GM21528 (cell line): ENCODE data around the gene DOCK4.

Source experiments
- ATAC-seq: cut with Tn5 transposase; IDR thresholded peaks from one replicate; pipeline ENCODE4 v1.9.1; 2021; ENCODE audit warnings: mild to moderate bottlenecking, moderate library complexity; ENCODE audit not compliant: unreplicated experiment, low FRiP score

Gene DOCK4

DNA sequence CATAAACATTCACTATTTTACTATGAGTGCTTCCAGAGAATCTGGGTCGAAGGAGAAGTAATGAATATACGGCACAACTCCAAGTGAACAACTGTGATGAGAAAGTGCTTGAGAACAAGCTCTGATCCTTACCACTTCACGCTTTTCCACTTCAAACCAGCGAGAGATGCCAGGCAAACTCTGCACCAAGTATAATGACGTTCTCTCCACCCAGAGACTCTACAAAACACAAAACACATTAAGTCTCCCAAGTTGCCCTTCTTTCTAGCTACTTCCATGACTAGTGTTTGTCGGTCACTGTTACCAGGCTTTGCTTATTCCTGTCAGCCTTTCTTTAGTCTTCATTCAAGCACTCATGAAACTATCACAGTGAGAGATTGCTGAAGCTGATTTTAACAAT lies 450.8 kb downstream of the DOCK4 start:
- no peak for ATAC-seq

DNA sequence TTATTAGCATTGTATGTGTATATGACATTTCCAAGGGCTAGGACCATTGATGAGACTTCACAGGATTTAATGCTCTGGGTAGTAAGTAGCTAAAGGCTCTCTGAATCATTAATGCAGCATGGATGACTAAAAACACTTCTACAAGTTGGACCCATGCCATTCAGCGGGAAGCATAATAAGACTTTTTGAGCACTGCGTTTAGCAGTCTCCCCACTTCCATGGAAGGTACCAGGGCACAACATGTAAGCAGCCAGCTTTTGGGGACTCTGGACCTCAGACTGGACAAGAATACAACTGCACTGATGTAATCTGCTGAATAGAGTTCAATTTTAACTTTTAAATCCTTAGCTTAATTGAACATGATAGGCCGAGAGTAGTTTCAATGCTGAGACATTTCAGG lies 452.2 kb downstream of the DOCK4 start:
- no peak for ATAC-seq

DNA sequence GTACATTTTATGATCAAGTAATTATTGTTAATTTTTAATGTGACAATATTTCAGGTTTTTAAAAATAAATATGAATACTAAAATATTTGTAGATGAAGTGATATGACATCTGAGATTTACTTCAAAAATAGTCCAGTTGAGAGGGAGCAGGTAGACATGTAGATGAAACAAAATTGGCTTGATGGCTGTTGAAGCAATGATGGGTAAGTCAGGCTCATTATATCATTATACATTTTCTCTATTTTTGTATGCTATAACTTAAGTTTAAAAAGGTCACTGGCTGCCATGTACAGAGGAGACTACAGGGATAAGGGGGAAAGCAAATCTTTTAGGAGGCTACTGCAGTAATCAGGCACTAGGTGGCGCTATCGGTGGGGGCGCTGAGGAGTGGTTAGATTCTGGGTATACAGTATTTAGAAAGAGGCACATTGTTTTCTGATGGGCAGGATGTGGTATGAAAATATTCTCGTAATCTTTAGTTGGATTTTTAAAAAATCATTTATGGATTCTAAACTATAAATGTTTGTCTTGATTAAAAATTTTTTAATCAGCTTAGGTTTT lies 454.1 kb downstream of the DOCK4 start:
- ATAC-seq = peak; percentile 95

DNA sequence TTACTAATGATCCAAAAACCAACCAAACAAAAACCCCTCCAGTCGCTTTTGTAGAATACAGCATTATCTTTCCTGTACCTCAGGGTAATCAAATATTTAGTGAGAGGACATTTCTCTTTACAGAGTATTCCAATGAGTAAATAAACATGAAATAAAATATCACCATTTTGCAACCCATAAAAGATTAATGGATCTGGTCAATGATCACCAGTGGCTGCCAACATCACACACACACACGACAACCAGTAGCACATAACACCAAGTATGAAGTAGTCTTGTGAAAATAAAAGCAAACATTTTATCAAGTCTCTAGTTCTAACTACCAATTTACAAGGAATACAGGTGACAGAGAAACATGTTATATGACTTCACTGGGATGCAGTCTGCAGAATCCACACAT lies 455.3 kb downstream of the DOCK4 start:
- ATAC-seq = no peak

DNA sequence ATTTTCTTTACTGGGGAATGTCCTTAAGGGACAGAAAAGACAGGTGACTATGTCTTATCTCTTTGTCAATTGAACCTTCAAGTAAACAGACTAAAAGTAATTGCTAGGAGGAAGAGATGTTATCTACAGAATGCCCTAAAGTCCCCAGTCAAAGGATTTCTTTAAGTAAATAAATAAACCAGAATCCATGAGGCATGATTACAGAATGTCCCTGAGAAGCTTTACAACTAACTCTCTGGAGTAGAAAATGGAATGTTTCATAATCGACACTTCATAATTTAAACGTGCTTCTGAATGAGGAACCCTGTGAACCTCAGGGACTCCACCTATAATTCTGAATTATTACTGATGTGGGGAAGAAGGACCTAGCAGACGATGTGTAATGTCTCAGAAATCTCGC lies 456.0 kb downstream of the DOCK4 start:
- ATAC-seq = no peak

DNA sequence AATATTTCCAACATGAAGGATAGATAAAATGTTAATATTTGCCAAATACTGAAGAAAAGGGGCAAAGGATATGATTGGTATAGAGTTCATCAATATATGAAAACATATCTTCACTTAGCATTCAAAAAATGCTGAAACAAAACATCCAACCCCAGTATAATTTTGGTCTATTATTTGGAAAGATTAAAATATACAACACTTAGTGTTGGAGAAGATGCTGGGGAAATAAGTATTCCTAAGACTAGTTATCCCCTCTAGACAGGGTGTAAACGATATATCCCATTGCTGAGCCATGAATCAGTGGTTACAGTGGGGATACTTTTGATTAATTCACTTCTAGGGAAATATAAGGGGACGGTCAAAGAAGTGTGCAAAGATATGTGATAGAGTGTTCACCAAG lies 456.6 kb downstream of the DOCK4 start:
- ATAC-seq = no peak

DNA sequence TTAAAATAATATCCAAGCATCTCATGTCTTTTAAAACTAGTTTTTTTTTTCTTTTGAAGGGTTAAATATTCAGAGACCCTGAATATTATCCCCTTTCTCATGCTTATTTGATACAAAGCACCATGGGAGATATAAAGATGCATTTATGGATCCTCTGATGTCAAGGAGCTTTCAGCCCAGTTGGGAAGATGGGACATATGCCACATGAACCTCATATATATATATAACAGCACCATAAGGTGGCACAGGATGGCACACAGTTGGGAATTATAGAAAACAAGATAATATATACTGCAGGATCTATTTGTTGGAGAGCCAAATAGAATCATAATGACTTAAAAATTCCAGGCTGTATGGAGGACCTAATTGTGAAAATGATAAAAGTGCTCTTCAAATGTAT lies 458.5 kb downstream of the DOCK4 start:
- no peak for ATAC-seq

DNA sequence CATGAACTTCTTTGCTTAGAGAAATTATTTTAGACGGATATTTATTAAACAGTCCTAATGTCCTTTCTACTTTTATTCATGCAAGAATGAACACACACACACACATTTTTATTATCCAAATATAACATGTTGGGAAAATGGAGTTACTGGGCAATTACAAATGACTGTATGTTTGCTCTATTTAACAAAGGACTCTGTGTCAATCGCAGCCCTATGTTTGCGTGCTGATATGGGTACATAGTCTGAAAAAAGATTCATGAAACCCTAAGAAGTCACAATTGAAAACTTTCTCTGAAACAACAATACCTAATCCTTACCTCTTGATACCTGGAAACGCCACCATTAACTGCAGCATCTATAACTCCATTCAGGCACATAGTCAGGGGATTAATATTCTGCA lies 459.2 kb downstream of the DOCK4 start:
- no peak for ATAC-seq

DNA sequence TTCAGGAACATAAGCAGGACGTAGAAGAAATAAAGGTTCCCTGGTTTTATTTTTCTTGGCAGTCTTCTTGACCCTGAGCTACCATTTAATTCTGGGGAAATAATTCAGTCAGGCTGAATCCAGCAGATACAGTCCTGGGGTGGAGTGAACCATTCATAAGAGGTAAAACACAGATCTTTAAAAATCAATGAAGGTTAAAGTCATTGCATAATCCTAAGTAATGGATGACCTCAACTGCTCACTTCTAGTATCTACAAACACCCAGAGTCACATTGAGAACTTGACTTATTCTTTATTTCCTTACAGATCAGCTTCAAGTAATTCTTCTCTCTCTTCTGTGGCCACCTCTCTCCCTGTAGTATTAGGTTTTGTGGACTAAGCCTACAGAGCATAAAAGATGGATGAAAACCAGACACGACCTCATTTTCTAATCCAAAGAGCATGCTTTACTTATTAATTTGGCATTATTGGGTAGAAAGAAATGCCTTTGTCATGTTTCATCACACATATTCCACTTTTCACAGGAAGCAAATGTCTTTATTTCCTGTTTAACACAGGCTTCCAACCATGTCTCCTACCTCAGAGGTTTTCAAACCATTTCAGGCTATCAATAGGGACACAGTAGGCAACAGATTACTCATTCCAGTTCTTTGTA lies 461.6 kb downstream of the DOCK4 start:
- ATAC-seq = no peak

DNA sequence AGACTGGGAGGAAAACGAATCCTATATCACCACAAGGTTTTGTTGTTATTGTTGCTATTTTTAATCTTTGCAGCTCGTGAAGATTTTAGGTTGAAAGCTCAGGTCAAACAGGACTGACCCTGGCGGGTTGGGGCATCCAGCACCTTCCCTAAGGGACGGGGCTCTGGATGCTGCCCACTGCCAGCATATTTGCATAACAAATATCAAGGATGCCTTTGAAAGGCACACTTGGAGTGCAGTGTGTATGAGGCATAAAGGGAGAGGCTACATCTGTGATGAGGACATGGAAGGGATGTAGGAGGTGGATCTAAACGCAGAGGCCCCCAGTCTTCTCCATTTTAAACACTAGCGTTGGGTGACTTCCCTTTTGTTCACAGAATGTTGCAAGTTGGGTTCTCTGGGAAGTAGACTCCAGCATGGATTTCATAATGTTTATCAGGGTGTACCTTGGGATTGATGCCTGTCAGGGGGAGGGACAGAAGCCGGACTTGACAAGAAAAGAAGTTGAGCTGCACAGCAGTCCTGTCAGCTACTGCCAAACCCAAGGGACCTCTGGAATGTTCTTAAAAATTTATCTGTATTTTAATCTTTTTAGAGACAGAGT lies 462.9 kb downstream of the DOCK4 start:
- no peak for ATAC-seq

DNA sequence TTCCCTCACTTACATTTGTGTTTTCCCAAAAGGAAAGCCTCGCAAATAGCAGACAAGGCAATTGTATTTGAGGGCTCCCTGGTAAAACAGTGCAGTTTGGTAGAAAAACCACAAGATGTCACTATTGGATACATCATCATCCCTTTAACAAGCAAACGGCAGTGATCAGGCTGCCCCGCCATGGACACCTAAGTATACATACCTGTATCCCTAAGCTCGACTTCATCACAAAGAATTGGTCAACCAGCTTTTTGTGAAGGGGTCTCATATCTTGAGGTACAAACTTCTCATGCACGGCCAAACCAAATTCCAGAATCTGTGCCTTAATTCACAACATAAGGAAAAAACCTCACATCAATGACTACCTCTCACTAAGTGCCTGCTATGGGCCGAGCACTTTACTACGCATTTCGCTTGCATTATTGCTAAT lies 464.4 kb downstream of the DOCK4 start:
- peak; percentile 98 for ATAC-seq

DNA sequence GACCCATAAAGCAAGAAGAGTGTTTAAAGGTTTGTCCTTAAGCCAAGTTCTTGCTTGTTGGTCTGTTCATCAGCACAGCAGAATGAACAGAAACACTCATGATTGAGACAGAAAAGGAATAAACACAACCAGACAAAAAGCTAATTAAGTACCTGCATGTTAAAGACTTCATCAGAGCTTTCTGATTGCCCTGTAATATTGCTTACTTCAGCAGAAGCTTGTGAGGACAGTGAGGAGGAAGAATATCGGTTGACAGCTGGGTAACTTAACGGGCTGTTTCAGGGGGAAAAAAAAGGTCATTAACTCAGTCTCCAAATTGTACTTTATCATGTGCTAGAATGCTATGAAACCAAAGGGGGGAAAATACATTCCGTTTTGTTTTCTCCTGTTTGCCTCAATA lies 465.3 kb downstream of the DOCK4 start:
- no peak for ATAC-seq

DNA sequence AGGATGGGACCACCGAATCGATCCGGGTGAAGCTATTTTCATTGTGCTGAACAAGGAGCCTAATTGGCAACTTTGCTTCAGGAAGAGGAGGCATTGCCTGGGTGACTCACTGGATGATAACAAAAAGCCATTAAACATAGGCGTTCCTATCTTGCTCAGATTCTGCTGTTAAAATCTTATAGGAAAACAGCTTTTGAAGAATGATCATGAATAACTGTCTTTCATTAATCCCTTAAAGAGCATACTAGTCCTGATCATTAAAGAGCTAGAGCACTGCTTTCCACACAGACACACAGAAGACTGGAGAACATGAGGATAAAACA lies 469.7 kb downstream of the DOCK4 start:
- ATAC-seq = no peak

DNA sequence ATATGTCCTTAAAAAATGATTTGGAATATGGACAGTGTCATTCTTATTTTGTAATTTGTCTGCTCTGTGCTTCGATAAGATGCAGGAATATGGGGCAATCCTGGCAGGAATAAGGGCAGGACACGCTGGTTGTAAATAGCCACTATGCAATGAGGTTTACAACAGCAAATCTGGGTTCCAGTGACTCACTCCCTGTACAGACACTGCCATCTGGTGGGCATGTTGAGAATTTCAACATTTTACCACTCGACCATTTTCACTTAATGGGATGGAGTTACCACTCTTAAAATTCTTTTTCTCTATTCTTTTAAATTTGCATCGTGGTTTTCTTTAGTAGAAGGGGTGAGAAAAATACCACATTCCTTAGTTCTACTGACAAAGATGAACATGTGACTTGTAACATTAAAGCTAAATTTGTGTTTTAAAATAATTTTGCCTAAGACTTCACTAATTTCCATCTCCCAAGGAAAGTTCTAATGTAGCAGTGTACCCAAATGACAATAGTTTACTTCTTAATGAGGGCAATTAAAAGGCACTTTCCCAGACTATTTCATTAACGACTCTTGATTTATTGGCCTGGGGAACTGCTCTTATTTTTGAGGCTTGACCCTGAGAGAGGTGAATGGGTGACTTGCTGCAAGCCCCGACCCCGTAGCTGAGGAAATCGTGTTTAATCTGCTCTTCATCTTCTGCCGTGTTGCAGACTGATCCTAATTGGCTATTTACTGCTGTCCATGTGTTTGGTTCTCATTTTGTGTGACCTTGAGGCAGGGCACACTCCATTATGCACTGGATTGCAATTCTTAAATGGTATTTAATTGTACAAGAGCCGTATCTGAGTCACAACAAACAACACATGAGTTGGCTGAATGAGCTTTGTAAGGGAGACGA lies 470.3 kb downstream of the DOCK4 start:
- ATAC-seq = peak; percentile 82

DNA sequence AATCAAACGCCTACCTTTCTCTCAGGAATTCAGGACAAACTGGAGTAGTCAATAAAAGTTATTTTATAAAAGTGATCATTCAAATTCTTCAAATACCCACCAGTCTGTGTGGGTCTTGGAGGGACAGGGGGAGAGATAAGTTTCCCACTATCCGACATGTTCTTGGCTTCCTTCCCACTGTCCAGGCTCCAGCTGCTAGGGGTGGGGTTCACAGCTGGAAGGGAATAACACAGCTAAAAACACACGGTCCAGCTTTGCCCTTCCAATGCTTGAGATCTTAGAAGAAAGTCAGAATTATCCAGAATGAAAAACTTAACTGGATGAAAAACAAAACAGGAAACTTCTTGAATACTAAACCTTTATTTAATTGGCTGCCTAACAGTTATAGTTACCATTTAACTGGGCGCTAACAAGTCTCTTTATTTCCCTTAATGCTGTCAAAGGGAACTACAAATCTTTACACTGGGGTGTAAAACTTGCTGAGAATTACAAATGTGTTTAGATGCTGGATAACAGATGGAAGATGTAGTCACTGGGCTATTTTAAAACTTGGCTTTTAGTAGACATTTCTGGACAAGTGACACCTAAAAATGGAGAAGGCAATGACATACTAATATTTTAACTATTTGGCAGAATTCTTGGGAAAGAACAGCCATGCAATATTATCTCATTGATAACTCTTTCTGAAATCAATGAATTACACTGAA lies 471.1 kb downstream of the DOCK4 start:
- no peak for ATAC-seq

DNA sequence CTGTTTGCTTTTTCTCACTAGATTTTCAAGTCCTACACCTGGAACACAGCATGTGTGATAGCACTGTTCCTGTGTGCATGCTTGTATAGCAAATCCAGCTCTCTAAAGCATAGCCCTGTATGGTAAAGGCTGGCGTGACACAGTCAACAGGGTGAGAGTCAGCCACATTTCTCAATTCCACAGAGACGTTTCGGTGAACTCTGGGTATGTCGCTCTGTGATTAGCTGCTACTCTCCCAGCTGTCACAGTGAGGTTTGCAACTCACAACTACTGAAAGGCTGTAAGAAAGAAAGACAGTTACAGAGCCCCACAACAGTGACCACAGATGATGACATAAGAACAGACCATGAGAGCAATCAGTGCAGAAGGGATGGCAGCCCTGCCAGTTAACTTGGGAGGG lies 473.3 kb downstream of the DOCK4 start:
- ATAC-seq = no peak

DNA sequence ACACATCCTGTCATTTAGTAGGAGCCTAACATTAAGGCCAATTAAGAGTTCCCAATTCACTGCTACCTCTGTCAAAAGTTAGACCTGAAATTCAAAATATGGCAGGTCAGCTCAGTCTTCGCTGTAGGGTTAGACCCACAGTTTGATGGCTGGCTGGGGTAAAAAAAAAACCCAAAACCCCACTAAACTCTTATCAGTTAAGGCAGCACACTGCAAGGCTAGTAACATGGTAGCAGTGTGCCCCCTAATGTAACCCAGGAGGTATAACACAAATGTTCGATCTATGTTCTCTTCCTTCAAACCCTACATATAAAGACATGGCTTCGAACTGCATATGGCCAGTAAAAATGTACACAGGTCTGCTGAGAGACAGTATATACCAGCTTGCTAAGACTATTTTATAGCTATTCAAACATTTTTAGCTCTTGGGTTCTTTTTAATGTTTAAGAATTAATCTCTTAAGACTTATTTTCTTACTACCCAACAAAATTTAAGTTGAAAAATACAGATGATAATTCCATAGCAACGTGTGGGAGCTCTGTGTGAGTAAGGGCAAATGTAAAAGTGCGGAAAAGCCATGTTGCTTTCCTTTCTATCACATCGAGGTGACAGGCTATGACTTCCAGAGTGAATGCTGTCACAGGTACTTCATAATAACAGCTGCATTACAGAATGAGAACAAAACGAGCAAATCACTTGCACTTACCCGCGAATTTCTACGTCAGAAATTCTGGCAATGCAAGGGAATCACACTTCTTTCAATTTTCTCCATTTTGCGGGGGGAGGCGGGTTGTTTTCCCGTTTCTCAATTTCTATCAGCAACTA lies 475.5 kb downstream of the DOCK4 start:
- peak; percentile 63 for ATAC-seq

DNA sequence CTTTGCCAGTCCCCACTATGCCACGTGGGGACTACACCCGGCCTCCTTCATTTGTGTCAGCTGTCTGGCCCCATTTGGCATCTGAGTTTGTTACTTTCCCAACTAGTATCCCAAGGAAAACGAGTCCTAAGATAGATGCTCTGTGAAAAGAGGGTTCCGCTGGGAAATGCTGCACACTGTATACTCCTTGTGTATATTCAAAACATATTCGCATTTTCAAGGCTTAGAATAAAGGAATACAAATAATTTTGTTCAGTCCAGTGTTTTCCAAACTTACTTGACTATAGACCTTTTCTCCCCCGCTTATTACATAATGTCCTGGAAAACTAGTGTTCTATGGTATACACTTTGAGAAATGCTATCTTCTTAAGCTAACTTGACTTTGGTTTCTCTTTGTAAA lies 476.1 kb downstream of the DOCK4 start:
- ATAC-seq = no peak

DNA sequence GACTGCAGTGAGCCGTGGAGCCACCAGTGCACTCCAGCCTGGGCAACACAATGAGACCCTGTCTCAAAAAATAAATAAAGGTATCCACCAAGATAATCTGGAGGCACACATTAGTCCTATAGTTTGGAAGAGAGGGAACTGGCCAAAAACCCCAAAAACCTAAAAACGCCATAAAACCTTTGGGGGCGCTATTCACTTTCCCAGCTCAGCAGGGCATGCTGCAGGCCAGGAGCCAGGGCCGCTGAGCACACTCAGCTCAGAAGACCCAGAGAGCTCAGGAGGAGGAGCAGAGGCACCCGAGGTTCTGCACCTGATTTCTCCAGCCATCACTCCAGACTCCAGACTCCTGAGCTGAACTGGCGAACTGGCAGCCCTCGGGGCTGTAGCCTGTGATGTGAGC lies 476.7 kb downstream of the DOCK4 start:
- no peak for ATAC-seq

DNA sequence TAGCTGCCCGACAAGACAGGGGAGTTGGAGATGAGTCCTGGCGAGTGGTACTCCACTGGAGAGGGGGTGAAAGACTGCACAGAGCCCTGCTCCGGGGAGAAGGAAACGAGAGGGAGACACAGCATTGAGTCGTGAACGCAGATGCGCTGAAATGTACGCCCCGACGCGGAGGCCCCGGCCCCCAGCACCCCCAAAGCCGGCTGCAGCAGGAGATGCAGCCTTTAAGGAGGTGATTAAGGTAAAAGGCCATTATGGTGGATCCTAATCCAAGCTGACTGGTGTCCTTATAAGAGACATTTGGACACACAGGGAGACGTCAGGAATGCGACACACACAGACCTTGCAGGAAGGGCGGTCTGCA lies 477.6 kb downstream of the DOCK4 start:
- no peak for ATAC-seq
